ENCODE measurements around the gene NSUN5.

DNA sequence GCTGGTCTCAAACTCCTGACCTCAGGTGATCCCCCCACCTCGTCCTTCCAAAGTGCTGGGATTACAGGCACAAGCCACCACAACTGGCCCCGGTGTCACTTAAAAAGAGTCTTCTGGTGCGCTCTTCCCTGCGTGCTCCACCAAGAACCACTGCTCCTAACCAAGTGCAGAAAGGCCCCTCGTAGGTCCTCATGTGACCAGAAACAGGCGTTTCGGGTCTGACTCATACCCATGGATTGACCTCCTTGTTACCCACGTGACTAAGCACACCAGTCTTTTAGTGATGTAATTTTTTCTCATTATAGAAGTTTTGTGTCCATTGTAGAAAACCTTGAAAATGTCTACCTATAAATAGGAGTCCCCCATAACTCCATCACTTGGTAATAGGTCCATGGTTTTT, 33.3 kb upstream of the NSUN5 start:
- TF ChIP-seq, protein P1, sequence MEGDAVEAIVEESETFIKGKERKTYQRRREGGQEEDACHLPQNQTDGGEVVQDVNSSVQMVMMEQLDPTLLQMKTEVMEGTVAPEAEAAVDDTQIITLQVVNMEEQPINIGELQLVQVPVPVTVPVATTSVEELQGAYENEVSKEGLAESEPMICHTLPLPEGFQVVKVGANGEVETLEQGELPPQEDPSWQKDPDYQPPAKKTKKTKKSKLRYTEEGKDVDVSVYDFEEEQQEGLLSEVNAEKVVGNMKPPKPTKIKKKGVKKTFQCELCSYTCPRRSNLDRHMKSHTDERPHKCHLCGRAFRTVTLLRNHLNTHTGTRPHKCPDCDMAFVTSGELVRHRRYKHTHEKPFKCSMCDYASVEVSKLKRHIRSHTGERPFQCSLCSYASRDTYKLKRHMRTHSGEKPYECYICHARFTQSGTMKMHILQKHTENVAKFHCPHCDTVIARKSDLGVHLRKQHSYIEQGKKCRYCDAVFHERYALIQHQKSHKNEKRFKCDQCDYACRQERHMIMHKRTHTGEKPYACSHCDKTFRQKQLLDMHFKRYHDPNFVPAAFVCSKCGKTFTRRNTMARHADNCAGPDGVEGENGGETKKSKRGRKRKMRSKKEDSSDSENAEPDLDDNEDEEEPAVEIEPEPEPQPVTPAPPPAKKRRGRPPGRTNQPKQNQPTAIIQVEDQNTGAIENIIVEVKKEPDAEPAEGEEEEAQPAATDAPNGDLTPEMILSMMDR (IDR thresholded peaks at IDR 0.05; ENCODE audit: poor library complexity, severe bottlenecking) = no peak
- TF ChIP-seq EZH2 (IDR thresholded peaks at IDR 0.05; ENCODE audit: borderline replicate concordance, insufficient read depth, low read length, poor library complexity, severe bottlenecking) = no peak
- no peak for TF ChIP-seq EP300 (conservative IDR thresholded peaks at IDR 0.05; ENCODE audit: poor library complexity, severe bottlenecking)
- no peak for TF ChIP-seq MXI1 (conservative IDR thresholded peaks at IDR 0.05; ENCODE audit: poor library complexity, severe bottlenecking)
- no peak for TF ChIP-seq POLR2AphosphoS5 (IDR thresholded peaks at IDR 0.05)
